Immature natural killer cell (primary cell): ENCODE data around the gene ADCY1. TPM values are rescaled to one million over a fixed set of nuclear protein-coding genes. Genes with fewer than 3 reads are reported as not detected.

Experiments used
- DNase-seq, 3 donors: peaks; one replicate each; pipeline ENCODE4 v3.0.0; 2022; ENCODE audit warnings: mixed read lengths in 1 of 3
- H3K27ac Mint-ChIP-seq, 6 donors: one replicate each; pipeline ENCODE4 v1.8.0; 2020; ENCODE audit warnings: mixed read lengths in 6 of 6, mild to moderate bottlenecking in 5 of 6, inconsistent platforms in 4 of 6, moderate library complexity in 3 of 6
- H3K27me3 Mint-ChIP-seq, 3 donors: one replicate each; pipeline ENCODE4 v1.8.0; 2020 to 2021; ENCODE audit warnings: low read depth in 3 of 3, mild to moderate bottlenecking in 3 of 3, mixed read lengths in 3 of 3, moderate library complexity in 3 of 3, inconsistent platforms in 1 of 3
- H3K36me3 Mint-ChIP-seq, 3 donors: one replicate each; pipeline ENCODE4 v1.8.0; 2020; ENCODE audit warnings: mixed read lengths in 3 of 3, inconsistent platforms in 2 of 3, mild to moderate bottlenecking in 2 of 3
- H3K4me1 Mint-ChIP-seq, 2 donors: one replicate each; pipeline ENCODE4 v1.8.0; 2020; ENCODE audit warnings: inconsistent platforms in 2 of 2, mild to moderate bottlenecking in 2 of 2, mixed read lengths in 2 of 2, moderate library complexity in 1 of 2
- H3K4me3 Mint-ChIP-seq, 5 donors: one replicate each; pipeline ENCODE4 v1.8.0; 2020; ENCODE audit warnings: mild to moderate bottlenecking in 5 of 5, mixed read lengths in 5 of 5, inconsistent platforms in 3 of 5, moderate library complexity in 3 of 5
- H3K9me3 Mint-ChIP-seq, 6 donors: one replicate each; pipeline ENCODE4 v1.8.0; 2020; ENCODE audit warnings: mild to moderate bottlenecking in 6 of 6, mixed read lengths in 6 of 6, inconsistent platforms in 4 of 6, moderate library complexity in 3 of 6
- polyA plus RNA-seq, 3 donors: library from polyadenylated mRNA; unstranded; fragments of 300-500 nt; fragmentation: Illumina TruSeq; gene quantifications; one replicate each; pipeline ENCODE4 v1.2.3, GENCODE V29; 2021

Gene ADCY1
- polyA plus RNA-seq, 3 donors from 2014 or later, result not detected

DNA sequence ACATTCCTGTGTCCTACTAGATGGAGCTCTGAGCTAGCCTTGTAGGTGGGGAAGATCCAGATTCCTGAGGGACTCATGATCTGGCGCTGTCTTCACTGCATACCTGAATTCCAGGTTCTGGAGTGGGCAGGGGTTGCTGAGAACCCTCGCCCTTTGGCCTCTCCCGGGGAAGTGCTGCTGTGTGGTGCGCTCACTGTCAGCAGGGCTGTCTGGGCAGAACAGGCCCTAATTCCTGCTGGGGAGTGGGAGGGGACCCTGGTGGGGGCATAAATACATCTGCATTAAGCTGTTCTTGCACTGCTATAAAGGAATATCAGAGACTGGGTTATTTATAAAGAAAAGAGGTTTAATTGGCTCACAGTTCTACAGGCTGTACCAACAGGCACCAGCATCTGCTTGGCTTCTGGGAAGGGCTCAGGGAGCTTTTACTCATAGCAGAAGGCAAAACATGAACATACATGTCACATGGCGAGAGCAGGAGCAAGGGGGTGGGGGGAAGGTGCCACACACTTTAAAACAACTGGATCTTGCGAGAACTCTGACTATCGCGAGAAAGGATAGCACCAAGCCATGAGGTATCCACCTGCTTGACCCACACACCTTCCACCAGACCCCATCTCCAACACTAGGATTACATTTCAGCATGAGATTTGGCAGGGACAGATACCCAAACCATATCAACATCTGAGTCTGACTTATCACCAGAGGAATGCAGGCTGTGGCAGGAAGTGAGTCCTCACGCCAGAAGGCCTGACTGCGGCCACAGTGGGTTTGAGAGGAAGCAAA lies 115.0 kb downstream of the ADCY1 start:
- Mint-ChIP-seq H3K4me3 (no peak overlapping the region), H3K4me1 (no peaks in the 10 kb centered on the region), H3K27ac (no peak overlapping the region), H3K36me3 (no peaks in the 10 kb centered on the region), H3K9me3 (no peaks in the 10 kb centered on the region), H3K27me3 (no peaks in the 10 kb centered on the region)
- no peak for DNase-seq

DNA sequence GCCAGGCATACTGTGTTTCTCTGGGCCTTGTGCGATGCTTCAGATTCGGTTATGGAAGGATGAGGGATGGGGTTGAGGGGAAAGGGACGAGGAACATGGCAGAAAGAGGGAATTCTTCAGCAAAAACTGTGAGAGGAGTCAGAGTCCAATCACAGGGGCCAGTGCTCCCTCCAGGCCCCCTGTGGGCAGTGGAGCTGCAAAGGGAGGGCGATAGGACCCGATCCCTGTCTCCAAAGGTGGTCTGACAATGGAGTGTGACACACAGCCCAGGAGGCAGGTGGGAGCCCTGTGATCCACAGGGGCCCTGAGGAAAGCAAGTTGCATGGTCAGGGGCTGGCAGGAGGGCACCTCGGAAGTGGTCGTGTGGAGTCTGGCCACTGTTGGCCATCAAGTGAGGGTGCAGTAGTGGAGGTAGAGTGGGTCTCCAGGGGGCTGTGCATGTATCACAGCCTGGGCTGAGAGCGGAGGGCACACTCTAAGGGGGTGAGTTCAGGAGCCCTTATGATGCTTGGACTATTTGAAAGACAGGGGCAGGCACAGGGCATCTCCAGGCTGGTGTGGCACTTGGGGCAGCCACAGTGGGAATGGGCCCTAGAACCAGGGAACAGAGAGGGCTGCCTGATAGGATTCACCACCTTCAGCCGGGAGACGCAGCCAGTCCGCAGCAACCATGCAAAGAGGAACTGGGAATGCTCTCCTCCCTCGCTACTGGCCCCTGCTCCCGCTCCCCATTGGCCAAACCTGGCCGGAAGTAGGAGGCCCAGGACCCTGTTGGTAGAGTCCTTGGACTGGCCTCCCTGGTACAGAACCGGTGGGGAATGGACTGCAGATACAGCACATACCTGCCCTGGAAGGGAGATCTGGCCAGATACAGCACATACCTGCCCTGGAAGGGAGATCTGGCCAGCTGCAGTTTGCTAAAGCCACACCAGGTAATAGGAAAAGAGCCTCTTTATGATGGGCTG lies 115.9 kb downstream of the ADCY1 start:
- H3K4me1 Mint-ChIP-seq, result no peaks in the 10 kb centered on the region
- H3K36me3 Mint-ChIP-seq, result no peaks in the 10 kb centered on the region
- DNase-seq, result no peak
- no peaks in the 10 kb centered on the region for H3K27me3 Mint-ChIP-seq
- H3K9me3 Mint-ChIP-seq, result no peaks in the 10 kb centered on the region
- no peak overlapping the region for H3K27ac Mint-ChIP-seq
- no peak overlapping the region for H3K4me3 Mint-ChIP-seq

DNA sequence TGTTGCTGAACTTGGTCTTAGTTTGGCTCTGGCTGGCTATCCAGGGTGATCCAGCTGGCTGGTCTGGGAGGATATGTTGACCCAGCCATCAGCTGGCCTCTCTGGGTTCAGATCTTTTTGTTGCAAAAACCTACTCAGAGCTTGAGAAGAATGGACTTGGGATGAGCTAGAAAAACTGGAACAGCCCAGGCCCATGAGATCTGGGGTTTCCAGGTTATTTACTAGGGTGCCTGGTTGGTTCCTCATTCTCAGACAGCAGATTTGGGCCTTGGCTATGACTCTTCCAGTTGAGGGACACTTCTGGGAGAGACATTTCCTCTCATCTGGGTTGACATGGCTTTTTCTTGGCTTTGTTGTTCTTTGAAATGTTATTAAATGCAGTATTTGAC lies 116.6 kb downstream of the ADCY1 start:
- Mint-ChIP-seq H3K36me3 (no peaks in the 10 kb centered on the region), H3K9me3 (no peaks in the 10 kb centered on the region), H3K4me1 (no peaks in the 10 kb centered on the region), H3K27ac (no peak overlapping the region), H3K4me3 (no peak overlapping the region), H3K27me3 (no peaks in the 10 kb centered on the region)
- no peak for DNase-seq

DNA sequence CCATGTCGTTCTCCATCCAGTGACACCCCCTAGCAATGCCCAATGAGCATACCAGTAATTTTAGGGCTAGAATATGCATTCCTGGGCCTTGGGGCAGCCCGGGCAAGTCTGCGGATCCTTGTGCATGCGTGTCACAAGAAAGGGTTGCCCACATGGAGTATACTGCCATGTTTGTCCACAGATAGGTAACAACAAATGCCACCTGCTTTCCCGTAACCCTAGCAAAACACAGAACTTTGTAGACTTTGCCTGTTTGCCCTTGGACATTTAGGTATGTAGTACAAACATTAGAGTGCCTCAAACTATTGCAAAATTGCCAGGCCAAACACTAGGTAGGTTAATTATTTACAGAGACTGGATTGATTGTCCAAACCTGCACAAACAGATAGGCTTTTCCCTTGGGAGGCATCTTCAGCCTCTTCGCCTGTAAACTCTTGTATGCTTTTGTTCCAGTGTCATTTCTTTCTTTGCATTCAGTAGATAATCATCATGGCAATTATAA lies 117.0 kb downstream of the ADCY1 start:
- Mint-ChIP-seq H3K4me3 (no peak overlapping the region), H3K9me3 (no peaks in the 10 kb centered on the region), H3K4me1 (no peaks in the 10 kb centered on the region), H3K27ac (no peak overlapping the region), H3K36me3 (no peaks in the 10 kb centered on the region), H3K27me3 (no peaks in the 10 kb centered on the region)
- no peak for DNase-seq

DNA sequence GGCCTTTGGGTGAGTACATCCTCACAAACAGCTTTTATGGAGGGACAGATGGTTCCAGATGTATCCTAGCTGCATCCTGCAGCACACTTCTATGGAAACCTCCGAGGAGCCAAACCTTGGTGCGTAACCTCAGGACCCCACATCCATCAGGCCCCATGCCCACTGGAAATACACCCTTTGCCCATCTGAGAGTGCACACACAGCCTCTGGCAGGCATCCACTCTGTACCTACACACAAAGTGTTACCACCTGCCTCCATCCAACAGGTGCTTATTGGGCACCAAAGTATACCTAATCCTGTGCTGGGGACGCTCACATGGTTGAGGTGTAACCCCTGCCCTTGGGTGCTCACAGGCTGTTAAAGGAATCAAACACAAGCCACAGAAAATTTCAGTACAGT lies 117.9 kb downstream of the ADCY1 start:
- no peak for DNase-seq
- Mint-ChIP-seq H3K4me3 (no peak overlapping the region), H3K9me3 (no peaks in the 10 kb centered on the region), H3K27me3 (no peaks in the 10 kb centered on the region), H3K27ac (no peak overlapping the region), H3K36me3 (no peaks in the 10 kb centered on the region), H3K4me1 (no peaks in the 10 kb centered on the region)

DNA sequence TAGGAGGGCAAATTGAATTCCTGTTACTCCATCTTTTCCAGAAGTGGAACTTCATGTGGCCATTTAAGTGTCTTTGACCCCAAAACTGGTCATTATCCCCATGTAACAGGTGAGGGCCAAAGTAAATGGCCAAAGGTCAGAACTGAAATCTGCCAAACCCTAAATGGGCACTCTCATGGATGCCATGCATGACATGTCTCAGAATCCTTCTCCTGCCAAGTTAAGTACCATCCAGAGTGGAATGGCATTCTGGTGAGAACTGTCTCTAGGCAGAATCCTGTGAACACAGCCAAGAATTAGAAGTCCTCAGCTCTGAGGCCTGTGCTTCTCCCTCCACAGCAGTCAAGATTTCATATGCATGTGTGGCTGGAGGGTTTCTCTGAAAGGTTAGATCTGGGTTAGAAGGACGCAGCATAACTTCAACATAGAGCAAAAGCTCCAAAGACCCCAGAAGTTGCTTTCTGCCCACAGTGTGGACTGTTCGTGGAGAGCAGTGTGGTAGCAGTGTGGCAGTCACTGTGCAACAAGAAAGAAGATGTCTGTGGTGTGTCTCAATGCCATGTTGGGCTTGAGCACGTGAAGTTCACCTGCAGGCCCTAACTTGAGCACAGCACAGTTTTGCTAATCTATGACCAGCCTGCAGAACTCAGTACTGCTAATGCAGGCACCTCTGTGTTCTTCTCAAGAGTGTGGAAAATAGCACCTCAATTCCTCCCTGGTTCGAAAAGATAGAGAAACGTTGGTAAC lies 121.3 kb downstream of the ADCY1 start:
- Mint-ChIP-seq H3K27ac (no peak overlapping the region), H3K4me1 (no peaks in the 10 kb centered on the region), H3K4me3 (no peak overlapping the region), H3K36me3 (no peaks in the 10 kb centered on the region), H3K9me3 (no peaks in the 10 kb centered on the region), H3K27me3 (peaks cover 0 to 3% (median 2%) of the 10 kb centered on the region in 3 donors)
- no peak for DNase-seq

DNA sequence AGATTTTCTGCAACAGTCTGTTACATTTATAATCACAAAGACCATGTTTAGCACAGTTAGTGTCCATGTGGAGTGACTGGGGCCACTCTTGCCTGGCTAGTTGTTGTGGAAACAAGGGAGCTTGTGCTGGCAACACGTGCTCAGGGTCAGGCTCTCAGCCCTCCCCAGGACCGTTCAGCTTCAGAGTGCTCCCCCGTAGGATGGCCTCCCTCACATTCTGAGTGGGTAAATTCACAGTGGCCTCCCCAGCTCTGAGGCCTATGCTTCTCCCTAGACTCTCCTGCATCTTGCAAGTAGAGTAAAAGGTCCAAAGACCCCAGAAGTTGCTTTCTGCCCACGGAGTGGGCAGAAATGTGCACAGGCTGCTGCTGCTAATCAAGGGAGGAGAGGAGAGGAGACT lies 122.3 kb downstream of the ADCY1 start:
- Mint-ChIP-seq H3K9me3 (no peaks in the 10 kb centered on the region), H3K4me3 (no peak overlapping the region), H3K27me3 (peaks cover 2 to 3% (median 3%) of the 10 kb centered on the region in 3 donors), H3K36me3 (no peaks in the 10 kb centered on the region), H3K27ac (no peak overlapping the region), H3K4me1 (no peaks in the 10 kb centered on the region)
- DNase-seq, result no peak

DNA sequence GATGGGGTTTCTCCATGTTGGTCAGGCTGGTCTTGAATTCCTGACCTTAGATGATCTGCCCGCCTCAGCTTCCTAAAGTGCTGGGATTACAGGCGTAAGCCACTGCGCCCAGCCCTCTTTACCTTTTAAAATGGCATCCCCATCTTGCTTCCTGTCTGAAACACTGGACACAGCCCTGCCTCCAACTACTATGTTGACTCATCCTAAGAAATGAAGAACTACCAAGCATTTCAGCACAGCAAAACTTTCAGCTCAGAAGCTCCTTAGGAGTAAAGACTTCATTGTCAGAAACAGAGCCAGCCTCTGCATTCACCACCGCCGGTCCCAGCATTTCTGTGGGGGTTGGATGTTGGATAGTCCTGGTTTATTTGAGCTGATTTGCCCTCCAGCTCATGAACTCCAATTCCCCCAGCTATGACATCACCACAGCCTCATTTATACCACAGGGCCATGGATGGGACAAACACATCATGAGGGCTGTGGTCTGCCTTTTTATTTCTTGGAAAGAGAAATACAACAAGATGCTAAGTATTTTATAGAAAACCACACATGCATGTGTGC lies 123.5 kb downstream of the ADCY1 start:
- Mint-ChIP-seq H3K9me3 (no peaks in the 10 kb centered on the region), H3K4me3 (no peak overlapping the region), H3K4me1 (no peaks in the 10 kb centered on the region), H3K36me3 (no peaks in the 10 kb centered on the region), H3K27me3 (peaks cover 2 to 3% (median 3%) of the 10 kb centered on the region in 3 donors), H3K27ac (no peak overlapping the region)
- no peak for DNase-seq

DNA sequence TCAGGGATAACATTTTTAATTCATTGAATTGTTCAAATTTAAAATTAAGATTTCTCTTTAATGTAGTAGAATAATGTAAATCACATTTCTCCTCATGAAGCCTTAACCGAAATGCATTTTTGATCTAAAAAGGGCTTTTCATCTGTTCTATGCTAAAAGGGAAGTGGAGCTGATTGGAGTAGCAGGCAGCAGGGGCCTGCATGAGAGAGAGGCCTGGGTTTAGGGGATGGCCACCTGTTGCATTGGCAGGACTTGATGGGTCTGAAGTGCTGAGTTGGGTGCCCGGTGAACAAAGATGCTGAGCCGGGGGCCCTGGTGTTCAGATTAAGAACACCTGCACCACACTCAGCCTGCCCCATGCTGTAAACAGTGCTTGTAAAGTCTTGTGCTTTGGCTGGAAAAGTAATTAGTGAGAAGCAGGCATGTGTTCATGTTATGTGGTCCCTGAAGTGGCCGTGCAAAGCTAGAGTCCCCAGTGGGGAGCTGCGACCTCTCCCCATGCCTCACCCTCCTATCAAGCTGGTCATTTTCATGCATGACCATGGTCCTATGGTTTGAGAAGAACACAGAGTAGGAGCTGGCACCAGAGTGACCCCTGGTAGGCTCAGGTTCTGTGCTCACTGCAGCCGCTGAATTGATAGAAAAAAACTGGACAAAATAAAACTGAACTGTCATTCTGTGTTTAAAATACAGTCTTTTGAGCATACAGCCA lies 124.3 kb downstream of the ADCY1 start:
- no peaks in the 10 kb centered on the region for H3K36me3 Mint-ChIP-seq
- no peaks in the 10 kb centered on the region for H3K9me3 Mint-ChIP-seq
- no peaks in the 10 kb centered on the region for H3K4me1 Mint-ChIP-seq
- no peak overlapping the region for H3K27ac Mint-ChIP-seq
- no peak for DNase-seq
- no peak overlapping the region for H3K4me3 Mint-ChIP-seq
- peaks cover 3 to 6% (median 5%) of the 10 kb centered on the region in 3 donors for H3K27me3 Mint-ChIP-seq

DNA sequence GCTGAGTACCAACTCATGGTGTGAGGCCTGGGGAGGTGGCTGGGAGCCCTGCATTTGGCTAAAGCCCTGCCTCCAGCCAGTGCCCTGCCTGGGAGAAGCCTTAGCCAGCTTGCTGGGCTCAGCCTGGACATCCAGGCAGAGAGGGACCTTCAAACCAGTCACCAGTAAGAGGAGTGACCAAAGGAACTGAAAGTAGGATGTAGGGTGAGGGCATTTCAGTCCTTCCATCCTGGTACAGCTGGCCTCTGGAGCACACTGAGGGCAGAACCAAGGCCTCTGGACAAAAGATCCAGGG lies 124.8 kb downstream of the ADCY1 start:
- H3K27me3 Mint-ChIP-seq, result peaks cover 3 to 6% (median 5%) of the 10 kb centered on the region in 3 donors
- no peak for DNase-seq

DNA sequence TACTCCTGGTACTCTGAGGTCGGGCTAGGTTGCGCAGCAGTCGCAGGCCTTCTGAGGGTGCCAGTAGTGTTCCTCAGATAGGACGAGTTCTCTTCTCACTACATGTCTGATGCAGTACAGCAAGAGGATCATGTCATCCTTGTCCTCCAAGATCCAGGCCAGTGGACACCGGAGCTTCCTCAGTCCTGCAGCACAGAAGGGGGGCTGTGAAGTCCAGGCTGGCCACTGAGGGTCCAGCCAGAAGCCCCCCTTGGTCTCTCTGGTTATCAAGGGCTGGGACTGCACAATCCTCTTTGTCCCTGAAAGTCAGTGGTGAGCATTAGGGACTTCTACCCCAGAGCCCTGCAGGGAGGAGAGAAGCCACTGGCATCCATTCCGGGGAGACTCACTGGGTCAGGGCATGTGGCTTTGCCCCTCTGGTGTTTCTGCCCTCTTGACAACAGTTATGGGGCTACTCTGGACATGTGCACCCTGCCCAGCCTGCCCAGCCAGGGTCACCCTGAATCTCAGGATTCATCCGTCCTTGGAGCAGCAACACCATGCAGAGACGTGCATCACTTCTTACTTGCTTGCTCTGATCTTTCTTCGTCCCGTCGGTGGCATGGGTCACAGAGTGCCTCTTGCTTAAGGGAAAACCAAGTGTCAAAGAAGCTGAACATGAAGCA lies 125.7 kb downstream of the ADCY1 start:
- H3K27ac Mint-ChIP-seq, result no peak overlapping the region
- DNase-seq, result no peak
- H3K4me1 Mint-ChIP-seq, result no peaks in the 10 kb centered on the region
- H3K27me3 Mint-ChIP-seq, result peaks cover 5 to 6% (median 5%) of the 10 kb centered on the region in 3 donors
- H3K36me3 Mint-ChIP-seq, result no peaks in the 10 kb centered on the region
- H3K9me3 Mint-ChIP-seq, result no peaks in the 10 kb centered on the region
- no peak overlapping the region for H3K4me3 Mint-ChIP-seq

More for the DNA sequence above, 124.8 kb downstream of the ADCY1 start:
- H3K27ac Mint-ChIP-seq, result no peak overlapping the region
- no peaks in the 10 kb centered on the region for H3K4me1 Mint-ChIP-seq
- H3K9me3 Mint-ChIP-seq, result no peaks in the 10 kb centered on the region
- no peaks in the 10 kb centered on the region for H3K36me3 Mint-ChIP-seq
- no peak overlapping the region for H3K4me3 Mint-ChIP-seq

DNA sequence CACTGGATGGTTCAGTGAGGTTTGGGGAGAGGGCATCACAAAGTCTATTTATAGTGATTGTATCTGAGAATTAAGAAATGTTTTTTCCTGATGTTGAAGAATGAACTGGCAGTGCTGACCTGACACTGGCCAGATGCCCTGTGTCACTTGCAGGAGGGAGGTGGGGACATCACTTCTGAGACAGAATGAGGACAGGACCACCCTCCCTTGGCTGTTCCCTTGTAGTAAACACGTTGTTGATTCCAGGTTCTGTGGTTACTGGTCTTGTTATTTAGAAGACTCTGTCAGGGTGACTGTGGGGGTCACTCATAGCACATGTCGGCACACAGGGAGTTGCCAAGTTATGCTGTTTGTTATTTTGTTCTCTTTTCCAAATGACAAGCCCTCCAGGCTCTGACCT lies 126.4 kb downstream of the ADCY1 start:
- H3K27ac Mint-ChIP-seq, result no peak overlapping the region
- no peaks in the 10 kb centered on the region for H3K4me1 Mint-ChIP-seq
- no peaks in the 10 kb centered on the region for H3K36me3 Mint-ChIP-seq
- no peak for DNase-seq
- H3K27me3 Mint-ChIP-seq, result peaks cover 5 to 6% (median 5%) of the 10 kb centered on the region in 3 donors
- H3K9me3 Mint-ChIP-seq, result no peaks in the 10 kb centered on the region
- H3K4me3 Mint-ChIP-seq, result no peak overlapping the region
